Activated CD4-positive, alpha-beta T cell treated with anti-CD3 and anti-CD28 coated beads, Interleukin-2, amount 10 ng/mL, durations not matched to agents 24 days and 14 days (primary cell): Measurements from ENCODE around the gene ZNF236. TPM values are rescaled to one million over a fixed set of nuclear protein-coding genes. Genes with fewer than 3 reads are reported as not detected.
"Not testable (repeated sequence)": the region's sequence is repeated elsewhere in the genome, so short reads cannot be mapped to it uniquely, and the experiment has no call there.

Experiments
- DNase-seq: peaks from one replicate; pipeline ENCODE4 v3.0.0; 2022
- H3K27ac Mint-ChIP-seq: one replicate; pipeline ENCODE4 v1.8.0; 2022; ENCODE audit warnings: mild to moderate bottlenecking, mixed read lengths
- H3K27me3 Mint-ChIP-seq: one replicate; pipeline ENCODE4 v1.8.0; 2022; ENCODE audit warnings: mixed read lengths
- H3K36me3 Mint-ChIP-seq: one replicate; pipeline ENCODE4 v1.8.0; 2022; ENCODE audit warnings: low read depth, mild to moderate bottlenecking, mixed read lengths
- H3K4me1 Mint-ChIP-seq: one replicate; pipeline ENCODE4 v1.8.0; 2021; ENCODE audit warnings: mixed read lengths
- H3K4me3 Mint-ChIP-seq: one replicate; pipeline ENCODE4 v1.8.0; 2022; ENCODE audit warnings: mild to moderate bottlenecking, moderate library complexity, mixed read lengths
- H3K9me3 Mint-ChIP-seq: one replicate; pipeline ENCODE4 v1.8.0; 2021; ENCODE audit warnings: mixed read lengths
- intact Hi-C: fragments of 100-400 bp; cut with micrococcal nuclease; formaldehyde crosslinking; loops from one replicate; pipeline ENCODE4 v1.15.1; 2023
- total RNA-seq: library from RNA; stranded (reverse); gene quantifications from 2 replicates; pipeline ENCODE4 v1.2.3, GENCODE V29; 2022

The ZNF236 gene
- 17.5 and 22.0 TPM in 2 replicates for total RNA-seq

DNA sequence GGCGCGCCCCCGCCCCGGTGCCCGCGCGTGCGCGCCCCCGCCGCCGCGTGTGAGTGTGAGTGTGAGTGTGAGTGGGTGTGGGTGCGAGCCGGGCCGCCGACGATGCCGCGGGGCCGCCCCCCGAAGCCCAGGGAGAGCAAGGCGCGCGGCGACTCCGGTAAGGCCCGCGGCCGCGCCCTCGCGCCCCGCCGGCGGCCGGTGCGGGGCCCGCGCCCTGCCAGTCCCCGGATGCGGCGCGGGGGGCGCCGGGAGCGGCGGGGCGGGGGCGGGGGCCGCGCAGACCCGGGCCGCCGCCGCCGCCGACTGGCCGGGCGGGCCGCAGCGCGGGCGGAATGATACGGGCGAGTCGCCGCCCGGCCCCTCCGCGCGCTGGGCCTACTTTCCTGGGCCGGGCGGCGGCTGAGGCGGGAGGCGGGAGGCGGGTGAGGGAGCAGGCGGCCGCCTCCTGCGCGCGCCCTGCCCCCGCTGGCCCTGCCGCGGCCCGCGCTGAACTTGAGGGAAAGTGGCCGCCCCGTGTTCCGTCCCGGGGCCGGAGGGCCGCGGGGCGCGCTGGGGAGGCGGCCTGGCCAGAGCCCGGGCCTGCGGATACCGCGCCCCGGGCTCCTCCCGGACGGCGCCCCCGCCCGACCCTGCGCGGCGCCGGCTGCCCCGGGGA is at the start of gene ZNF236:
Gene ZNF236 (plus strand): TSS at position 52 of the 655 bp plus-strand sequence. CDS start 51 bp downstream, at position 103.
- H3K4me1 Mint-ChIP-seq: peaks cover 43% of the 10 kb centered on the region
- H3K9me3 Mint-ChIP-seq: no peaks in the 10 kb centered on the region

DNA sequence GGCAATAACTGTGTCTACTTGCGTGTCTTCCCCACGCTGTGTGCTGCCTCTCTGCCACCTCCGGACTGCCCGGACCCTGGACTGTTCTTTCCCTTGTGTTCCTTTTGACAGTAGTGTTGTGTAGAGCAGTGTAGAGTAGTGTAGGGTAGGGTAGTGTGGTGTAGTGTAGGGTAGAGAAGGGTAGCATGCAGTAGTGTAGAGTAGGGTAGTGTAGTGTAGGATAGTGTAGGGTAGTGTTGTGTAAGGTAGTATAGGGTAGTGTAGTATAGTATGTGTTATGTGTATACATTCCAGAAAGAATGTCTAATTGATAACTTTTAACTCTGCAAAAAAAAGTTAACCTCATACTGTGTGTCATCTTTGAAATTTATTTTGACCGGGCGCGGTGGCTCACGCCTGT is 49.7 kb upstream of the ZNF236 start:
- H3K27ac Mint-ChIP-seq: no peak overlapping the region
- no peak for DNase-seq
- intact Hi-C loops: no loop called here
- peaks cover 15% of the 10 kb centered on the region for H3K27me3 Mint-ChIP-seq
- no peaks in the 10 kb centered on the region for H3K4me1 Mint-ChIP-seq
- peaks cover 23% of the 10 kb centered on the region for H3K9me3 Mint-ChIP-seq
- H3K4me3 Mint-ChIP-seq: no peak overlapping the region
- H3K36me3 Mint-ChIP-seq: peaks cover 2% of the 10 kb centered on the region

More for the DNA sequence above, at the start of gene ZNF236:
- H3K27ac Mint-ChIP-seq: peak within 1 kb of the TSS; percentile 95
- intact Hi-C loops: loop anchor here (2.0 to 5.0 kb wide), 2 partner anchors 240 to 330 kb away; no protein-coding TSS in a partner anchor
- DNase-seq: peak; percentile 90
- H3K27me3 Mint-ChIP-seq: no peaks in the 10 kb centered on the region
- H3K4me3 Mint-ChIP-seq: peak within 1 kb of the TSS; percentile 95
- peaks cover 21% of the 10 kb centered on the region for H3K36me3 Mint-ChIP-seq

DNA sequence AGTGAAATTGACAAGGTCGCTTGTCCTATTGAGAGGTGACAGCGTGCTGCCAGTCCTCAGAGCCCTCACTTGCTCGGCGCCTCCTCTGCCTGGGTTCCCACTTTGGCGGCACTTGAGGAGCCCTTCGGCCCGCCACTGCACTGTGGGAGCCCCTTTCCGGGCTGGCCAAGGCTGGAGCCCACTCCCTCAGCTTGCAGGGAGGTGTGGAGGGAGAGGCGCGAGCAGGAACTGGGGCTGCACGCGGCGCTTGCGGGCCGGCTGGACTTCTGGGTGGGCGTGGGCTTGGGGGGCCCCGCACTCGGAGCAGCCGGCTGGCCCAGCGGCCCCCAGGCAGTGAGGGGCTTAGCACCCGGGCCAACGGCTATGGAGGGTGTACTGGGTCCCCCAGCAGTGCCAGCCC is 45.3 kb upstream of the ZNF236 start:
- intact Hi-C loops, DNase-seq, H3K4me3 Mint-ChIP-seq, H3K36me3 Mint-ChIP-seq, H3K9me3 Mint-ChIP-seq, H3K27ac Mint-ChIP-seq, H3K4me1 Mint-ChIP-seq: not testable (repeated sequence)
- H3K27me3 Mint-ChIP-seq: peaks cover 21% of the 10 kb centered on the region

DNA sequence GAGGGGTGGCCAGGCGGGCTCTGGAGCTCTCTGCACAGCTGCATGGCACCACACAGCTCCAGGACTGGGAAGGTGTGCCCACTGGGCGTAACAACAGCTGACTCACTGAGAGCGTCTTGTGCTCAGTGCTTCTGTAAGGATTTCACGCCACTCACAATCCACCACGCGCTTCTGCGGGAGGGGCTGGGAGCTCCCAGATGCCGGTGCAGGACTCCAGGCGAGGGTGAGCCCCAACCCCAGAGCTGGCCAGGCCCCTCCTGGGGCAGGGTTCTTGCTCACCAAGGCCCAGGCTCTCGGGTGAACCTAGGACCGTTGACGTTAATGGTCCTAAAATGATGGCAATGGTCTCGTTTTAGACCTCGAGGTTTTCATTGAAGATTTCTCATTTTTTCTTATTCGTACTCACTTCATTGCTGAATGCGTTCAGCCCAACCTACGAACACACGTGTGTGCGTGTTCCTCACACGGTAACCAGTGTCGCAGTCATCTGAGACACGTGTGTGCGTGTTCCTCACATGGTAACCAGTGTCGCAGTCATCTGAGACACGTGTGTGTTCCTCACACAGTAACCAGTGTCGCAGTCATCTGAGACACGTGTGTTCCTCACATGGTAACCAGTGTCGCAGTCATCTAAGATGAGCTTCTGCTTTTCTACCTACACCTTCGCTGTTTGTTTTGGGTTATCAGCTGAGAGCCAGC is 38.4 kb upstream of the ZNF236 start:
- Mint-ChIP-seq H3K27me3 (peaks cover 28% of the 10 kb centered on the region), H3K4me1 (peaks cover 8% of the 10 kb centered on the region)

DNA sequence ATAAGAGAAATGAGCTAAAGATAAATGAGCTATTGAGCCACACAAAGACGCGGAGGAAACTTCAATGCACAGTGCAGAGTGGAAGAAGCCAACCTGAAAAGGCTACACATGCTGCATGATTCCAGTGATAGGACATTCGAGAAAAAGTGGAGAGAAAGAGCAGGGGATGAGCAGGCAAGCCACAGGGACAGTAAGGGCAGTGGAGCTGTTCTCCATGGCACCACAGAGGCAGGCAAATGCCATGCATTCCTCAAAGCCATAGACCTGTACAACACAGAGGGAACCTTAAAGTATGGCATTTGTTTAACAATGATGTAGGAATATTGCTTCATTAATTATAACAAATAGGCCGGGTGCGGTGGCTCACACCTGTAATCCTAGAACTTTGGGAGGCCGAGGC is 36.5 kb upstream of the ZNF236 start:
- Mint-ChIP-seq H3K27ac (no peak overlapping the region), H3K4me1 (peaks cover 8% of the 10 kb centered on the region), H3K27me3 (peaks cover 20% of the 10 kb centered on the region), H3K9me3 (peaks cover 6% of the 10 kb centered on the region), H3K36me3 (peaks cover 4% of the 10 kb centered on the region), H3K4me3 (no peak overlapping the region)
- DNase-seq: no peak
- intact Hi-C loops: no loop called here

More for the DNA sequence above, 38.4 kb upstream of the ZNF236 start:
- no peak overlapping the region for H3K4me3 Mint-ChIP-seq
- H3K27ac Mint-ChIP-seq: no peak overlapping the region
- DNase-seq: no peak
- intact Hi-C loops: no loop called here
- H3K9me3 Mint-ChIP-seq: no peaks in the 10 kb centered on the region
- H3K36me3 Mint-ChIP-seq: no peaks in the 10 kb centered on the region

DNA sequence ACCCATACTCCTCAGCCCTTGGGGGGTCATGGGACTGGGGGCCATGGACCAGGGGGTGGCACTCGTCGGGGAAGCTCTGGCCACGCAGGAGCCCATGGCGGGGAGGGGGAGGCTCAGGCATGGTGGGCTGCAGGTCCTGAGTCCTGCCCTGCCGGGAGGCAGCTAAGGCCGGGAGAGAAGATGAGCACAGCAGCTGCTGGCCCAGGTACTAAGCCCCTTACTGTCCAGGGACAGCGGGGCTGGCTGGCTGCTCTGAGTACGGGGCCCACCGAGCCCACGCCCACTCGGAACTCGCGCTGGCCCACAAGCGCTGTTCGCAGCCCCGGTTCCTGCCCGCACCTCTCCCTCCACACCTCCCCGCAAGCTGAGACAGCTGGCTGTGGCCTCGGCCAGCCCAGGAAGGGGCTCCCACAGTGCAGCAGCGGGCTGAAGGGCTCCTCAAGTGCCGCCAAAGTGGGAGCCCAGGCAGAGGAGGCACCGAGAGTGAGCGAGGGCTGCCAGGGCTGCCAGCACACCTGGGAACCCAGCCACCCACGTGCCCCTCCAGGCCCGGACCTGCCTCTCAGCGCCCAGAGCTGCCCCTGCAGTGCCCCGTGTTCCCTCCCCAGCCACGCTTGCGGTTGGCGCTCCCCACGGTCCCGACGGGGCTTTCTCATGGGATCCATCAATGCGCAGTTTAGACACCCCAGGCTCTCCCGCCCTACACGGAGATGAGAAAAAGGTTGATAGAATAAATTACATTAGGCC is 33.6 kb upstream of the ZNF236 start:
- peaks cover 16% of the 10 kb centered on the region for H3K27me3 Mint-ChIP-seq
- H3K9me3 Mint-ChIP-seq: peaks cover 13% of the 10 kb centered on the region
- DNase-seq: no peak
- H3K36me3 Mint-ChIP-seq: peaks cover 4% of the 10 kb centered on the region
- no peak overlapping the region for H3K27ac Mint-ChIP-seq
- H3K4me3 Mint-ChIP-seq: no peak overlapping the region
- intact Hi-C loops: no loop called here
- peaks cover 8% of the 10 kb centered on the region for H3K4me1 Mint-ChIP-seq

DNA sequence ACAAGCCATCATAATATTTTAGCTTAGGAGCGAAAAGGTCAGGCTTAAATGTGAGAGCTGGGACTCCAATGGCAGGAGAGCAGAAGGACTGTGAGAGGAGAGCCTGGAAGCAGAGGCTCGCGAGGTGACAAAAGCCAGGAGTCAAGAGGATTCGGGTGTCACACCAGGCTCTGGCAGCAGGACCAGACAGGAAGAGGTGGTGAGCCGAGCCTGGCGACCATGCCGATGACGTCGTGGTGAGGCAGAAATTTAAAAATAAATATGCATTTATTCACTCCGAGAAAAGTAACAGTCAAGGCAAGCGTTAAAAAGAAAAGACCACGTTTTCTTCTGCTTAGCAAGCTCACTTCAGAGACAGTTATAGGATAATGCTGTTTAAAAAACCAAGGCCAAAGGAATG is 31.3 kb upstream of the ZNF236 start:
- Mint-ChIP-seq H3K27ac (no peak overlapping the region), H3K4me1 (peaks cover 8% of the 10 kb centered on the region), H3K4me3 (no peak overlapping the region), H3K27me3 (peaks cover 23% of the 10 kb centered on the region), H3K9me3 (peaks cover 13% of the 10 kb centered on the region), H3K36me3 (peaks cover 4% of the 10 kb centered on the region)
- DNase-seq: no peak
- intact Hi-C loops: no loop called here

DNA sequence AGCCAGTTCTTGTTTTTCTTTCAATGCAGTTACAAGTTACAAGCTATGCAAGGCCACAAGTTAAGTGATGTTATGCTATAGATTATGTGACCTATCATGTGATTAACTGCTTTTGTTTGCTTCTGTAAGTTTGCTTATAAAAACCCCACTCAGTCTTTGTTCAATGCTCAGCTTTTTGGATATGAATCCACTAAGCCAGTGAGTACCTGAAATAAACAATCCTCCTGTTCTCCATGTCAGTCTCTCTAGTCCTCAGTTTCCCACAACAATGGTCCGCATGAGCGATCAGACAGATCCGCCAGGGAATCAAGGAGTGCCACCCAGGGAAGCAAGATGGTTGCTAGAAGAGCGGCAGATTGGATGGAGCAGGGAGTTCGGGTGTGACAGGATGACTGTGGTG is 30.7 kb upstream of the ZNF236 start:
- Mint-ChIP-seq H3K4me1 (peaks cover 8% of the 10 kb centered on the region), H3K36me3 (peaks cover 6% of the 10 kb centered on the region), H3K9me3 (peaks cover 15% of the 10 kb centered on the region), H3K4me3 (no peak overlapping the region), H3K27ac (no peak overlapping the region), H3K27me3 (peaks cover 23% of the 10 kb centered on the region)
- DNase-seq: no peak
- intact Hi-C loops: no loop called here

DNA sequence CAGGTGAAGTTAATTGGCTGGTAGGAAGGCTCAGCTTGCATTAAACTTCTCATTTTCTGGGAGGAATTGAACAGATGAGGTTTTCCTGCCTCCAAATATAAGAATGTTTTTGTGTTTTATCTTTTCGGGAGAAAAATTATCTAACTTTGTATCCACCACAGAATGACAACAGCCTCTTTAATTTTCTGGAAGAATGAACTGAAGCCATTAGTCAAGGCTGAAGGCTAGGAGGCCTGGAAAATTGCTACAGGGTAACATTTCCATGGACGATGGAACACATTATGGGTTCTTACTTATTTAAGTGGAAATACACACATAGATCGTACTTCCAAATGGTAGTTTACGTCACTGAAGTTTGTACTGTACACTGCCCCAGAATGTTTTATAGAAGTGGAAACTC is 28.0 kb upstream of the ZNF236 start:
- Mint-ChIP-seq H3K36me3 (peaks cover 6% of the 10 kb centered on the region), H3K27ac (no peak overlapping the region), H3K9me3 (peaks cover 16% of the 10 kb centered on the region), H3K27me3 (peaks cover 25% of the 10 kb centered on the region), H3K4me3 (no peak overlapping the region), H3K4me1 (no peaks in the 10 kb centered on the region)
- intact Hi-C loops: no loop called here
- no peak for DNase-seq

DNA sequence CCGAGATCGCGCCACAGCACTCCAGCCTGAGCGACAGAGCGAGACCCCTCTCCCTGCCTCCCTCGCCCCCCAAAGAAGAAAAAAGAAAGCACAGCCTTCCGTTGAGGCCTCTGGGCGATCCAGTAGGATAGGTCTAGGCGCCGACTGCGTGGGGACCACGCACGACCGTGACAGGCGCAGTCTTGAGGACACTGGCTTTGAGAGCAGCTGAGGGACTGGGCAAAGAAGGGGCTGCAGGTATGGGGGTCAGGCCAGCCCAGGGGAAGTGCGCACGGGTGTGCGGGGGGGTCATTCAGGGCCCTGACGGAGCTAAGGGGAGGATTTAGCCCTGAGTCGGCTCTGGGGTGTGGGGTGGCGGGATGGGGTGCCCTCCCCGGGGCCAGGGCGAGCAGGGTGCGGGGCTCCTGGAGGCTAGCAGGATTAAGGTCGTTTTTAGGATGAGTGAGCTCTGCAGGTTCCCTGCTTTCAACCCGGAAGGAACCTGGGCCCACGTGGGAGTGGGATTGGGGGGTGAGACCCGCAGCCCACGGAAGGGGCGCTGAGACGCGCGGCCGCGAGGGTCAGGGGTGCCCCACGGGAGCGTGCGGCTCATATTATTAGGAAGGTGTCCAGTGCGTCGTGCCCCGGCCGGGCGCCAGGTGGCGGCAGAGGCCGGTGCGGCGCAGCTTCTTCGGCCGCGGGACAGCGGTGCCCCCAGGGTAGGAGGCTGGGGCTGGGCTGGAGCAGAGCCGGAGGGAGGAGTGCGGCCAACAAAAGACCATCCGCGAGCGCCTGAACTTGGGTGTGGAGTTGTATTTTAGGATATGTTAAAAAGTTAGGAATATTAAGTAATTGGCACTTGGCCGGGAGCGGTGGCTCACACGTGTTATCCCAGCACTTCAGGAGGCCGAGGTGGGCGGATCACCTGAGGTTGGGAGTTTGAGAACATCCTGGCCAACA is 20.5 kb upstream of the ZNF236 start:
- H3K4me1 Mint-ChIP-seq: peaks cover 7% of the 10 kb centered on the region
- H3K4me3 Mint-ChIP-seq: peak overlapping the region; percentile 67
- peaks cover 19% of the 10 kb centered on the region for H3K27me3 Mint-ChIP-seq
- H3K27ac Mint-ChIP-seq: no peak overlapping the region
- intact Hi-C loops: loop anchor here (1.0 to 5.0 kb wide), 5 partner anchors 59 to 850 kb away; no protein-coding TSS in a partner anchor
- H3K9me3 Mint-ChIP-seq: no peaks in the 10 kb centered on the region
- DNase-seq: peak; percentile 82
- peaks cover 1% of the 10 kb centered on the region for H3K36me3 Mint-ChIP-seq

DNA sequence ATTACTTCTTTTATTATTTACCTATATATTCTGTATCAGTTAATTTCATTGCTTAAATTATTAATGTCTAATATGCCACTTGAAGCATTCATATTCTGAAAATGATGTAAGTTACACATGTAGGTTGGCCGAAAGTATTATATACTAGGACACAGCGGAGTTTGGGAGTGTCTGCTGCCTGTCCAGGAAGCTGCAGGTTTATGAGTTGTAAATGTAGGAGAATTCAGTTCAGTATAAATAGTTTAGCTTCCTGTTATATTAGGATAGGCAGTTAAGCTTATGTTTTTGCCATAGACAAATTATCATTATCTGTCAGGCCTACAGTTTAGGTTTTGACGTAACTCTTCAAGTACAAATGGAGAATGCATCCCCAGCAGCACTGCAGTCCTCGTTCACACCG is 18.9 kb upstream of the ZNF236 start:
- no peak for DNase-seq
- Mint-ChIP-seq H3K27me3 (peaks cover 15% of the 10 kb centered on the region), H3K4me1 (peaks cover 7% of the 10 kb centered on the region), H3K27ac (peak overlapping the region; percentile 27), H3K9me3 (no peaks in the 10 kb centered on the region), H3K36me3 (peaks cover 1% of the 10 kb centered on the region), H3K4me3 (peak overlapping the region; percentile 20)
- intact Hi-C loops: loop anchor here (1.0 to 5.0 kb wide), 5 partner anchors 18 to 849 kb away; no protein-coding TSS in a partner anchor

DNA sequence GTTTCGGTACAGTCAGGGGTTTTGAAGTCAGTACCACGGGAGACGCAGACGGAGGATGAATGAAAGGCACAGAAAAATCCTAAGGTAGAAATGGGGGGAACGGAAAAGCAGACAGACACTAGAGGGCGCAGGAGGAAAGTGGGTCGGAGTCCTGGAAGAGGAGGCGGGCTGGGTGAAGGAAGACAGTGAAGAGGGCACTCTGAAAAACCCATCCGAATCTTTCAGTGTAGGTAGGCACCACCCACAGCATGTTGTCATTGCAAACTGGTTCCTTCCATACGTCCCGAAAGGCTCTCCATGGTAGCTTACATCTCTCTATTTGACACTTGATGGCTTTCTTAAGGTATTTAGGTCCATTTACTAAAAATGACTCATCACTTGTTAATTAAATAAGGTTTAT is 18.5 kb upstream of the ZNF236 start:
- peak; percentile 91 for DNase-seq
- peaks cover 7% of the 10 kb centered on the region for H3K4me1 Mint-ChIP-seq
- H3K36me3 Mint-ChIP-seq: peaks cover 1% of the 10 kb centered on the region
- no peaks in the 10 kb centered on the region for H3K9me3 Mint-ChIP-seq
- H3K4me3 Mint-ChIP-seq: peak overlapping the region; percentile 20
- peaks cover 14% of the 10 kb centered on the region for H3K27me3 Mint-ChIP-seq
- peak overlapping the region; percentile 27 for H3K27ac Mint-ChIP-seq
- intact Hi-C loops: loop anchor here (1.0 to 5.0 kb wide), 5 partner anchors 17 to 848 kb away; no protein-coding TSS in a partner anchor

DNA sequence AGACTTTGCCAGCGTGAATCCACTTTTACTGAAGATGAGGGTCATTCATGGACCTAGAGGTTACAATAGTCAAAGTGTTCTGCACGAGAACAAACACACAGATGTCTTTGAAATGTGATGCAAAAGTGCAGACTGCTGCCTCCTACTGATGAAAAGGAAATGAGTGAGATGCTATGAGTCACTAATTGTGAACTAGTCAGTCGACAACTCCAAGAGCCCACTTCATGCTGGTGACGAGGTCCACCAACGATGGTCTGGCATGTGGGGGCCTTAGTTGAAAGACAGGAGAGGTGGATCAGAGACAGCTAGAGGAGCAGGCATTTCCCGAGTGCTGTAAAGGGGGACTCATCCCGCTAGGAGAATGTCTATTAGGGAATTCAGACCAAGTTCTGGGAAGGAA is 17.1 kb upstream of the ZNF236 start:
- peaks cover 7% of the 10 kb centered on the region for H3K4me1 Mint-ChIP-seq
- no peak for DNase-seq
- H3K36me3 Mint-ChIP-seq: peaks cover 4% of the 10 kb centered on the region
- no peak overlapping the region for H3K4me3 Mint-ChIP-seq
- peaks cover 12% of the 10 kb centered on the region for H3K27me3 Mint-ChIP-seq
- intact Hi-C loops: no loop called here
- H3K9me3 Mint-ChIP-seq: no peaks in the 10 kb centered on the region
- no peak overlapping the region for H3K27ac Mint-ChIP-seq
